HG03558 (cell line): ENCODE measurements around the gene SPDYE3.
"Not testable (repeated sequence)": the region's sequence is repeated elsewhere in the genome, so short reads cannot be mapped to it uniquely, and the experiment has no call there.

Source experiments
- ATAC-seq: cut with Tn5 transposase; IDR thresholded peaks from one replicate; pipeline ENCODE4 v1.9.1; 2021; ENCODE audit warnings: moderate number of reproducible peaks; ENCODE audit not compliant: unreplicated experiment; ENCODE audit errors: extremely low read depth

Gene SPDYE3, protein sequence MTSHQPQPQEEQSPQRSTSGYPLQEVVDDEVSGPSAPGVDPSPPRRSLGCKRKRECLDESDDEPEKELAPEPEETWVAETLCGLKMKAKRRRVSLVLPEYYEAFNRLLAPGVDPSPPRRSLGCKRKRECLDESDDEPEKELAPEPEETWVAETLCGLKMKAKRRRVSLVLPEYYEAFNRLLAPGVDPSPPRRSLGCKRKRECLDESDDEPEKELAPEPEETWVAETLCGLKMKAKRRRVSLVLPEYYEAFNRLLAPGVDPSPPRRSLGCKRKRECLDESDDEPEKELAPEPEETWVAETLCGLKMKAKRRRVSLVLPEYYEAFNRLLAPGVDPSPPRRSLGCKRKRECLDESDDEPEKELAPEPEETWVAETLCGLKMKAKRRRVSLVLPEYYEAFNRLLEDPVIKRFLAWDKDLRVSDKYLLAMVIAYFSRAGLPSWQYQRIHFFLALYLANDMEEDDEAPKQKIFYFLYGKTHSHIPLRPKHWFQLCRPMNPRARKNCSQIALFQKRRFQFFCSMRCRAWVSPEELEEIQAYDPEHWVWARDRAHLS

DNA sequence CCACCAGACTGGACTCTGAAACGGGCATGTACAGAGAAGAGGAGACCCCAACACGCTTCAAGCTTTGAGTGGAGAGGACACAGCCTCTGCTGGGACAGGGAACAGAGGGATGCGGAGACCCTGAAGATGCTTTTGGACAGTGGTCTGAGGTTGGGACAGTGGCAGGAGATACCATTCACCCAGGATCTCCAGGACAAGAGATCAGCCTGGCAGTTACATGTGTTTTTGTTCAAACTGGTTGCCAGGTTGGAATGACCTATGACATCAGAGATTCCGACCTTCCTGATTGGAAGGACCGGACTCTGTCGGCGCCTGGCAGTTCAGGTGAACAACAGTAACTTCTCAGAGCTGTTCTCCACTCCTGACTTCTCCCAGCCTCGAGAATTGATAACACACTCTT lies at the start of gene SPDYE3:
SPDYE3 (plus strand) TSS at position 301 of the 400 bp plus-strand sequence. CDS start 184 bp downstream, outside the sequence.
- not testable (repeated sequence) for ATAC-seq

DNA sequence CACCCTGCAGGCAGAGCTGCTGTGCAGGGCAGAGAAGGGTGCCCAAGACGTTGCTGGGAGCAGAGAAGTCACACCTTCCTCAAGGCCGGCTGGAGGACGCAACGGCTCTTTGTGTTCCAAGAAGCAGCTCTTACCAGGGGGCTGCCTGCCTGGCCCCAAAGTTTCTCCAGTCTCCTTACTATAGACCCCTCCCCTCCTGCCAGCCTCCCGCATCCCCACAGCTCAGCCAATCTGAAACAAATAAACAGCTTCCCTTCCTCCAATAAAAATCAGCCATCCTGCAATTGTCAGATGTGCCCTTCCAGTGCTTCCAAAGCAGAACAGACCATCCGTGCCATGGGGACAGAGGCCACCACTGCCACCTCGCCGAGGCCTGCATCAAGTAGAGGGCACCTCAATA lies 47.5 kb upstream of the SPDYE3 start:
- not testable (repeated sequence) for ATAC-seq

DNA sequence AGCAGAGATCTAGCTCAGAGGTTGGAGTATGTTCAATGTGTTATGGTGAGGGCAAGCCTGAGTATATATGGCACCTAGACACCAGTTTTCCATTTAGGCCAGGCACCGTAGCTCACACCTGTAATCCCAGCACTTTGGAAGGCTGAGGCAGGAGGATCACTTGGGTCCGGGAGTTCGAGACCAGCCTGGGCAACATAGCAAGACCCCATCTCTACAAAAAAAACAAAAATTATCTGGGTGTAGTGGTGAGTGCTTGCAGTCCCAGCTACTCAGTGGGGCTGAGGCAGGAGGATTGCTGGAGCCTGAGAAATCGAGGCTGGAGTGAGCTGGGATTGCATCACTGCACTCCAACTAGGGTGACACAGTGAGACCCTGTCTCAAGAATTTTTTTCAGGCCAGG lies 44.6 kb upstream of the SPDYE3 start:
- ATAC-seq: not testable (repeated sequence)

DNA sequence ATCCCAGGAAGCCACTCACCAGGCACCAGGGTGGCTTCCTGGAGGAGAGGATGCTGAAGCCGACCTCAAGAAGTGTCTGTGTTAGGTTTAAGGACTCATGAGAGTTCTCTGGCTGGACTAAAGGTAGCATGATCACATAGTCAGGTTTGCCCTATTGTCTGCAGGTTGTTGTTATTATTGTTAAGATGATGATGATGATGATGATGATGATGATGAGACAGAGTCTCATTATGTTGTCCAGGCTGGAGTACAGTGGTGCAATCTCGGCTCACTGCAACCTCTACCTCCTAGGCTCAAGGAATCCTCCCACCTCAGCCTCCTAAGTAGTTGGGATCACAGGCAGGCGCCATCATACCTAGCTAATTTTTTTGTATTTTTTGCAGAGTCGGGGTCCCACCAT lies 43.3 kb upstream of the SPDYE3 start:
- not testable (repeated sequence) for ATAC-seq

DNA sequence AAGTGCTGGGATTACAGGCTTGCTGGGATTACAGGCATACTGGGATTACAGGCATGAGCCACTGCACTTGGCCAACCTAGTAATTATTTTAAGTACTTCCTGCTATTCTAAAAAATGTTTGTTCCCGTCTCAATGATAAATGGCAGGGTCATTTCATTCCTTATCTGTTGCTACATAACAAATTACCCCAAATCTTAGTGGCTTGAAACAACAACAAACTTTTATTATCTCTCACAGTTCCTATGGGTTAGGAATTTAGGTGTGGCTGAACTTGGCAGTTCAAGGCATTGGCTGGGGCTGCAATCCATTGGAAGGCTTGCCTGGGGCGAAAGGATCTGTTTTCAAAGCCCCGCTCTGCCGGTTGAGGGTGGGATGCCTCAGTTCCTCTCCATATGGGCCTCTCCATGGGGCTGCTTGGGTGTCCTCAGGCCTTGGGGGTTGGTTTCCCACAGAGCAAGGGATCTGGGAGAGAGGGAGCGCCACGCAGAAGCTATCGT lies 42.8 kb upstream of the SPDYE3 start:
- not testable (repeated sequence) for ATAC-seq

DNA sequence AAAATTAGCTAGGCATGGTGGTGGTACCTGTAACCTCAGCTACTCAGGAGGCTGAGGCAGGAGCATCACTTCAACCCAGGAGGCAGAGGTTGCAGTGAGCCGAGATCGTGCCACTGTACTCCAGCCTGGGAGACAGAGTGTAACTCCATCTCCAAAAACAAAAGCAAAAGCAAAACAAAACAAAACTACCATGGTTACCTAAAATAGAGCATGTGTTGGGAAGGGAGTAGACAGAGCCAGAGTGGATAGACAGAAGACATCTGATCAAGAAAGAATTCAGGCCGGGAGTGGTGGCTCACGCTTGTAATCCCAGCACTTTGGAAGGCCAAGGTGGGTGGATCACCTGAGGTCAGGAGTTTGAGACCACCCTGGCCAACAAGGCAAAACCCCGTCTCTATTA lies 41.7 kb upstream of the SPDYE3 start:
- not testable (repeated sequence) for ATAC-seq

DNA sequence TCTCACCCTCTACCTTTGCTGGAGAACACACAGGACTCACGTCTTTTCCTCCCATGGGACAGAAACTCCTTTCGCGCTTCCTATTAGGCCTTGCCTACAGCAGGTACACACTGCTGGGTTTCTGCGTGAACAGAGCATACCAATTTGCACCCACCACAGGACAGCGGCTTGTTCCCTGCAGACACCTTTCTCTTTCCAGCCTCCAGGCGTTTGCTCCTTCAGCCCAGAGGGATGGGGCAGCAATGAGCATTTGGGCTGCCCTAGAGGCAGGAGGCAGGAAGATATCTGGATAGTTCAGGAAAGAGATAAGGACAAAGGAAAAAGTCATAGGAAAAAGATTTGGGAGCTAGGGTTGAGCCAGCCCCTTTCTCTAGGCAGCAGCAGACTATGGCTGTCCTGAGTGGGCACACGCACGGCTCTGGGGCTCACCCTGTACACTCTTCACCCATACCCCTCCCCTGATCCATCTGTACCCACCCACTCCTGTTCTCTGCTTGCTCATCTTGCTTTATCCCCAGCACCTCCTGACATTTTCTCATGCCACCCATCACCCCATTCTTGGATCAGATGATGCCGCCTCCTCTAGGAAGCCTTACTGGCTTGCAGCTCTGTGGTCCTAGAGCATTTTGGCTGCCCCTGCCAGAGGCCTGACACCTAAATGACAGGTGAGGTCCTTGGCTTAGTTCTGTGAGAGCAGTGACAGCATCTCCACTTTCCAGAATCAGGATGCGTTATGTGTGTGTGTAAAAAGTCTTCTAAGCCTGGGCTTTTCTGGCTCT lies 40.7 kb upstream of the SPDYE3 start:
- ATAC-seq: no peak

DNA sequence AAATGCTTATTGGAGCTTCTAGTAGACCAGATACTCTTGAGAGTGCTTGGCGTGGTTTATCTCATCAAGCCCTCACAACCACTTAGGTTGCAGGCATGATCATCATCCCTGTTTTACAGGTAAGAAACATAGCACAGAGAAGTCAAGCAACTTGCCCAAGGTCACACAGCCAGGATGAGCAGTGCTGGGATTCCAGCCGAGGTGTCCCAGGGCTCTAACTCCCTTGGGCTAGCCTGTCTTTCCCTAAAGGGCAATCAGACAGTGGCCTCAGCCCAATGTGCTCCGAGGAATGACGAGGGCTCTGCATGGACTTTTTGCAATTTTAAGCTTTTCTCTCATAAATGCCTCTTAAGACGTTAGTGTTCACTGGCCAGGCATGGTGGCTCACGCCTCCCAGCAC lies 39.9 kb upstream of the SPDYE3 start:
- no peak for ATAC-seq

DNA sequence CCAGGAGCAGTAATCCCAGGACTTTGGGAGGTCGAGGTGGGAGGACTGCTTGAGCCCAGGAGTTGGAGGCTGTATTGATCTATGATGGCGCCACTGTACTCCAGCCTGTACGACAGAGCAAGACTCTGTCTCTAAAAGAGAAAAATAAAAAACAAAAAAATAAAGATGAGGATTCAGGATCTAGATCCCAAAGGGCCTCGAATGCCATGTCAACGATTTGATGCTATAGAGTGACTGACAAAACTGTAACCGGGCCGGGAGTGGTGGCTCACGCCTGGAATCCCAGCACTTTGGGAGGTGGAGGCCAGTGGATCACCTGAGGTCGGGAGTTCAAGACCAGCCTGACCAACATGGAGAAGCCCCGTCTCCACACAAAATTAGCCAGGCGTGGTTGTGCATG lies 38.6 kb upstream of the SPDYE3 start:
- ATAC-seq: not testable (repeated sequence)

DNA sequence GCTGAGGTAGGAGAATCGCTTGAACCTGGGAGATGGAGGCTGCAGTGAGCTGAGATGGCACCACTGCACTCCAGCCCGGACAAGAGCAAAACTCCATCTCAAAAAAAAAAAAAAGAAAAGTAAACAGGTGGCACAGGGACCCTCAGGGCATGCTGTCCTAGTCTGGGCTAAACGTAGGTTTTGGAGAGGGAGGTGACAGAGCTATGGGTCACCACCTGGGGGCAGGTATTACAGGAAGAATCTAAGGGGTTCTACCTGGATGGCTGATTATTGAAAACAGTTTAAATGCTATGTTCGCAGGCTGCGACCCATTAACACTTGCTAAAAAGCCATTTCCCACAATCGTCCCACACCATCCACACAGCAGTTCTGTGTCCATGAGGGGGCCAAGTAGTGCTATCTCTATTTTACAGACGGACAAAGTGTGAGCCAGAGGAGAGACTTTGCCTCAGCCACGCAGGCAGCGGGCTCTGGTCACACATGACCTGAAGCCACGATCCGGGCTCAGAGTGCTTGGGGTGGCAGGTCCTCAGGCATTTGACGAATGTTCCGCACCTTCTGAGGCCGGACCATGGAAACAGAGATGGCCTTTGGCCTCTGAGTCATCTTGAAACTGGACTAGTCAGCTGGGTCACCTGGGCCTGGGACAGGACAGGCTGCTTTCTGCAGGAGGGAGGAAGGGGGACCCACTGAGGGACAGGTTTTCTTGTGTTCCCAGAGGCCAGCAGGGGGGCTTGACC lies 38.0 kb upstream of the SPDYE3 start:
- ATAC-seq: not testable (repeated sequence)

DNA sequence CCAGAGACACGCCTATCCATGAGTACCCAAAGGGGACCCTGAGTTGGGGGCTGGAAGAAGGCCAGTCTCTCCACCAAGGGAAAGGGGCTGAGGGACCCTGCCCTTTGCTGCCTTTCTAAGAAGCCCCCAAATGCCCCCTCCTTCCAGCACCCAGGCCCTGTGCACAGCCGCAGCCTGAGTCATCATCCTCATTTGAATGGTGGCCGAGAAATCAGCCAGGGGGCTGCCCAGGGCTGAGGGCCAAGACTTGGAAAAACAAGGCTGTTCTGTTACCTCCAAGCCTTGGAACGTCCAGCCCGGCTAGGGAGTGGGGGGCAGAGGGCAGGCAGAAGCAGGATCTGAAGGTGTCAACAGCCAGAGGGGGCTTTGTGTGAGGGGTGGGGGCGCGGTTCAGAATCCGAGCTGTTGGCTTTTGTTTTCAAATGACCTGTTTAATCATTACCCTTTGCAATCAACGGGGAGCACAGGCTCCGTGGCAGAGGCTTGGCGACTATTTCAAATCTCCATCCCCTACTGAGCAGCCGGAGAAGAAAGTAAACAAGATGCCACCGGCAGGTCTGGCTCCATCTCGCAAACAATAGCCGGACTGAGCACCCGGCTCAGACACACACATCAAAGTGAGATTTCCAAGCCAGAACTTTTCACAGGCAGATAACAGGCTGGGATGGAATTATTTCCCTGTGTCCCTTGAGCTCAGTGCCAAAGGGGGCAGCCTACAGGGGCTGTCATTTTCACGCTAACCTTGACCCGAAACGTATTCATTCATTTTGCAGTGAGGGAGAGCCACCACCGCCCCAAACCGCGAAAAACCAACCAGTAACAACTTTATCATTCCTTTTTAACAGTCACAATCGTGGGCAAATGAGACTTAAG lies 37.2 kb upstream of the SPDYE3 start:
- ATAC-seq: not testable (repeated sequence)

DNA sequence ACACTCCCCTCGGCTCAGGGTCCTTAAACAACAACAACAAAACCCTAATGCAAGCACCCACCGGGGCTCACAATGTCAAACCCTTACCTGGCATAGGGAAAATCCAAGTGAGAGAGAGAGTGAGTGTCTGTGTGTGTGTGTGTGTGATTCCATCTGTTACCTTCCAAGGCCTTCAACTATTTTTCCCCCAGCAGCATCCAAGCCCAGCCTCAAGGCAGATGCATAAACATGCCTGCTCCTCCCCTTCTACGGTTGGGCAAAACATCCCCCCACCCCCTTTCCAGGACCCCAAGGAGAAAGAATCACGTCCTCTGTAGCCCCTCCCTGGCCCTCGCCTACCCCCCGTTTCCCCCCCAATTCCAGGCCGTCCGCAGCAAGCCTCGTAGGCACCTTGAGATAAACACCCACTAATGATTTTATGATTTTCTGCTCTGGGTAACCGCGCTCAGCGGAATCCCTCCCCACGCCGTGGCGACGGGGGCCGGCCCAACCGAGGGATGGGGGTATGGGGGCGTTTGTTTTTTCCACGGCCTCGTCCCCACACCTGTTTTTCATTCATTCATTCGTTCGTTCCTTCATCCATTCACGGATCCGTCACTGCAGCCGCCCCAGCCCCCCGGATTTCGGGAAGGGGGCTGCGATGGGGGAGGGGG lies 36.4 kb upstream of the SPDYE3 start:
- not testable (repeated sequence) for ATAC-seq

DNA sequence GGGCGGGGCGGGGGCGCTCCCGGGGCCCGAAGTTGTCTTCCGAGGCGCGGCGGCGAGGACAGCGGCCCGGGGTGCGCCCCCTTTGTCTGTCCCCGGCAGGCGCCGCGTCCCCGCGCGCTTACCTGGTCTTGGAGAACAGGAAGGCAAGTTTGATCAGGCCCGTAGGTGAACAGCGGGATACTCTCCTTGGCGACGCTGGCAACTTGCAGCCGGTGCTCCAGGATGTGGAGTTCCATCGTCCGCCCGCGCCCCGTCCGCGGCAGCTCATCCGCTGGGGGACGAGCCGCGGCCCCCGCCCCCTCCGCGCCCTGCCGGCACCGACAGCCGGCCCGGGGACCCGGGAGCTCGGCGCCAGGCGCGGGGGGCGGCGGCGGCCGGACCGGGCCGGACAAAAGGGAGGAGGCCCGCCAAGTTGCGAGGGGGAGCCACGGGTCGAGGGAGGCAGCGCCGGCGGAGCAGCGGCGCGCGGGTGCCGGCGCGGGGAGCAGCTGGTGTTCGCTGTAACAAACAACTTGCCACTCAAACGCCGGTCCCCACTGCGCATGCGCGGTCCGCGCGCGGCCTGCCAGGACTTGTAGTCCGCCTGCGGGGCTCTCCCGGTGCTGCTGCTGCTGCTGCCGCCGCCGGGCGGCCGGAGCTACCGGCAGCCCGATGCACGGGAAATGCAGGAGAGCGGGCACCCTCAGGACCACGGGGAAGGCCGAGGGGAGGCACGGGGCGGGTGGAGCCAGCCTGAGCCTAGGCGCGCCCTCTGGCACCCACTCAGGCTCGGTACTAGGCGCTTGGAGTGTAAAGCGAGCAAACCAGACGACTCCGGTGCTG lies 35.6 kb upstream of the SPDYE3 start:
- ATAC-seq: peak; percentile 71

DNA sequence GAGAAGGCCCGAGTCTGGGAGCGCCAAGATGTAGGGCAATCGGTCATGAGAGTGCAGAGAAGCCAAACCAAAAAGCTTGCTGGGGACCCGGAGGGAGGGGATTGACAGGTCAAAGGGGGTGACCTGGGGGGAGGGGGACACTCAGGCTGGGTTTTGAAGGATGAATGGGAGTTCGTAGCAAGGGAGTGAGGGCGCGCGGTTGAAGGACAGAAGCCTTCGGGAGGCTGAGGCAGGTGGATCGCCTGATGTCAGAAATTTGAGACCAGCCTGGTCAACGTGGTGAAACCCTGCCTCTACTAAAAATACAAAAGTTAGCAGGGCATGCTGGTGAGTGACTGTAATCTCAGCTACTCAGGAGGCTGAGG lies 35.0 kb upstream of the SPDYE3 start:
- not testable (repeated sequence) for ATAC-seq

DNA sequence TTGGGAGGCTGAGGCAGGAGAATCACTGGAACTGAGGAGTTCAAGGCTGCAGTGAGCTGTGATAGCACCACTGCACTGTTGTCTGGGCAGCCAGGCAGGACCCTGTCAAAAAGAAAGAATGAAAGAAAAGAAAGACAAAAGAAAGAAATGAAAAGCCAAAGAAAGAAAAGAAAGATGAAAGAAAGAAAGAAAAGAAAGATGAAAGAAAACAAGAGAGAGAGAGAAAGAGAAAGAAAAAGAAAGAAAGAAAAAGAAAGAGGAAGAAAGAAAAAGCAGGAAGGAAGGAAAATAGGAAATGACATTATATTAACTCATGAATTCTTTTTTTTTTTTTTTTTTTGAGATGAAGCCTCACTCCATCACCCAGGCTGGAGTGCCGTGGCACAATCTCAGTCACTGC lies 32.4 kb upstream of the SPDYE3 start:
- no peak for ATAC-seq

DNA sequence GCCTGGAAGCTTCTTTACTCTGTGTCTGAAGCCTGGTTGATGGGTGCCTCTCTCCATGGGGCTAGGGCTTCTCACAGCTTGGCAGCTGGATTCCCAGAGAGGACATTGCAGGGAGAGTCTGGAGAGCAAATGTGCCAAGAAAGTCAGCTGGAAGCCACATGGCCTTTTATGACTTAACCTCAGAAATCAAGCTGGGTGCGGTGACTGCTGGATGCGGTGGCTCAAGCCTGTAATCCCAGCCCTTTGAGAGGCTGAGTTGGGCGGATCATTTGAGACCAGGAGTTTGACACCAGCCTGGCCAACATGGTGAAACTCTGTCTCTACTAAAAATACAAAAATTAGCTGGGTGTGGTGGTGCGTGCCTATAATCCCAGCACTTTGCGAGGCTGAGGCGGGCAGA lies 31.4 kb upstream of the SPDYE3 start:
- not testable (repeated sequence) for ATAC-seq

DNA sequence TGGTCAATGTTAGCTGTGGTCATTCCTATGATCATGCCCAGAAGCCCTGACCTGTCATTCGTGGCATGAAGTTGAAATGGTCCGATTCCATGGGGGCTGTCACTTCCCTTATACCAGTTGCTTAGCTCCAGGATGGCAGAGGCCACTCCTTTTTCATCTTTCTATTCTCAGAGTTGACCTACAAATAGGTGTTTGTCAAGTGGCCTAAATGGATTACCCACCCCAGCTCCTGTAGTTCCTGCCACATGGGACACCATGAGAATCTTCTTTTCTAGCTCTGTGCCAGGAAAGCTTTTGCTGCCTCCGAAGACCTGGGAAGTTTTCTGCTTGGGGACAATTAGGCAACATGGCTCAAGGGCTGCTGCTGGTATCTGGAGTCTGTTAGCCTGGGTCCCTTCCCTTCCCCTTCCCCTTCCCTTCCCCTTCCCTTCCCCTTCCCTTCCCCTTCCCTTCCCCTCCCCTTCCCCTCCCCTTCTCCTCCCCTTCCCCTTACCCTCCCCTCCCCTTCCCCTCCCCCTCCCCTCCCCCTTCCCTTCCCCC lies 25.4 kb upstream of the SPDYE3 start:
- ATAC-seq: not testable (repeated sequence)

DNA sequence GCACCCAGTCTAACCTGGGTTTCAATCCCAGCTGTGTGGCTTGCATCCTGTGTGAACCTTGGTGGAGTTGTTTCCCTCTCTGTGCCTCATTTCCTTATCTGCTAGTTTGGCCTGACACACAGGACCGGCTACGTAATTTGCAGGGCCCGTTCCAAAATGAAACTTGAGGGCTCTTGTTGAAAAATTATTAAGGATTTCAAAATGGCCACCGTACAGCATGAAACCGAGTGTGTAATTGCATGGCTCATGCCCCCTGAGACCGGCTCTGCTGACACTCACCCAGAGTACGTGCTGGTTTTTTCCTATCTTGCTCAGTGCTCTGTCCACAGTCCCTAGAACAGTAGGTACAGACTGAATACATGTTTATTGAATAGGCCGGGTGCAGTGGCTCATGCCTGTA lies 24.4 kb upstream of the SPDYE3 start:
- ATAC-seq: not testable (repeated sequence)
